ENCODE measurements around the gene COL11A1.

Gene COL11A1

GRCh38 chr1:102857251-102857650 lies 251.1 kb downstream of the COL11A1 start:
- H3K9ac ChIP-seq (ENCODE audit: low read length in 5 of 5) = no peak overlapping the region
- no peak overlapping the region for H3K4me3 ChIP-seq (ENCODE audit: low read depth in 1 of 5, low read length in 5 of 5)
- H3K9me3 ChIP-seq (ENCODE audit: control insufficient read depth in 5 of 5, low read length in 5 of 5) = peaks cover 0 to 11% (median 3%) of the 10 kb centered on the region in 5 donors
- no peaks in the 10 kb centered on the region for H3K27me3 ChIP-seq (ENCODE audit: control insufficient read depth in 5 of 5, insufficient read depth in 4 of 5, low read length in 5 of 5)
- no peak overlapping the region for H3K27ac ChIP-seq (ENCODE audit: low read depth, low read length)
- H3K4me1 ChIP-seq (ENCODE audit: control insufficient read depth in 5 of 5, insufficient read depth in 5 of 5, low read length in 5 of 5) = peaks cover 0 to 8% (median 4%) of the 10 kb centered on the region in 5 donors
- H3K36me3 ChIP-seq (ENCODE audit: control insufficient read depth in 5 of 5, insufficient read depth in 5 of 5, low read length in 5 of 5) = no peaks in the 10 kb centered on the region

- Histone ChIP-seq H3K9me3 (ENCODE audit: control insufficient read depth in 5 of 5, low read length in 5 of 5) (peaks cover 0 to 6% (median 3%) of the 10 kb centered on the region in 5 donors), H3K36me3 (ENCODE audit: control insufficient read depth in 5 of 5, insufficient read depth in 5 of 5, low read length in 5 of 5) (no peaks in the 10 kb centered on the region), H3K4me3 (ENCODE audit: low read depth in 1 of 5, low read length in 5 of 5) (no peak overlapping the region), H3K27ac (ENCODE audit: low read depth, low read length) (no peak overlapping the region), H3K9ac (ENCODE audit: low read length in 5 of 5) (no peak overlapping the region), H3K4me1 (ENCODE audit: control insufficient read depth in 5 of 5, insufficient read depth in 5 of 5, low read length in 5 of 5) (peaks cover 0 to 8% (median 4%) of the 10 kb centered on the region in 5 donors), H3K27me3 (ENCODE audit: control insufficient read depth in 5 of 5, insufficient read depth in 4 of 5, low read length in 5 of 5) (no peaks in the 10 kb centered on the region)
Observed at GRCh38 chr1:102853701-102854187, 254.6 kb downstream of the COL11A1 start.

- no peaks in the 10 kb centered on the region for H3K36me3 ChIP-seq (ENCODE audit: control insufficient read depth in 5 of 5, insufficient read depth in 5 of 5, low read length in 5 of 5)
- peaks cover 0 to 8% (median 4%) of the 10 kb centered on the region in 5 donors for H3K4me1 ChIP-seq (ENCODE audit: control insufficient read depth in 5 of 5, insufficient read depth in 5 of 5, low read length in 5 of 5)
- no peaks in the 10 kb centered on the region for H3K27me3 ChIP-seq (ENCODE audit: control insufficient read depth in 5 of 5, insufficient read depth in 4 of 5, low read length in 5 of 5)
- H3K27ac ChIP-seq (ENCODE audit: low read depth, low read length) = no peak overlapping the region
- H3K9ac ChIP-seq (ENCODE audit: low read length in 5 of 5) = no peak overlapping the region
- peaks cover 0 to 6% (median 3%) of the 10 kb centered on the region in 5 donors for H3K9me3 ChIP-seq (ENCODE audit: control insufficient read depth in 5 of 5, low read length in 5 of 5)
- H3K4me3 ChIP-seq (ENCODE audit: low read depth in 1 of 5, low read length in 5 of 5) = no peak overlapping the region
Observed at GRCh38 chr1:102853136-102853535, 255.2 kb downstream of the COL11A1 start.

GRCh38 chr1:102852613-102853012 lies 255.7 kb downstream of the COL11A1 start:
- no peaks in the 10 kb centered on the region for H3K36me3 ChIP-seq (ENCODE audit: control insufficient read depth in 5 of 5, insufficient read depth in 5 of 5, low read length in 5 of 5)
- no peak overlapping the region for H3K9ac ChIP-seq (ENCODE audit: low read length in 5 of 5)
- no peak overlapping the region for H3K27ac ChIP-seq (ENCODE audit: low read depth, low read length)
- peaks cover 0 to 8% (median 4%) of the 10 kb centered on the region in 5 donors for H3K4me1 ChIP-seq (ENCODE audit: control insufficient read depth in 5 of 5, insufficient read depth in 5 of 5, low read length in 5 of 5)
- H3K27me3 ChIP-seq (ENCODE audit: control insufficient read depth in 5 of 5, insufficient read depth in 4 of 5, low read length in 5 of 5) = no peaks in the 10 kb centered on the region
- peaks cover 0 to 6% (median 3%) of the 10 kb centered on the region in 5 donors for H3K9me3 ChIP-seq (ENCODE audit: control insufficient read depth in 5 of 5, low read length in 5 of 5)
- no peak overlapping the region for H3K4me3 ChIP-seq (ENCODE audit: low read depth in 1 of 5, low read length in 5 of 5)

GRCh38 chr1:102851616-102852015 lies 256.7 kb downstream of the COL11A1 start:
- Histone ChIP-seq H3K27me3 (ENCODE audit: control insufficient read depth in 5 of 5, insufficient read depth in 4 of 5, low read length in 5 of 5) (no peaks in the 10 kb centered on the region), H3K36me3 (ENCODE audit: control insufficient read depth in 5 of 5, insufficient read depth in 5 of 5, low read length in 5 of 5) (no peaks in the 10 kb centered on the region), H3K4me3 (ENCODE audit: low read depth in 1 of 5, low read length in 5 of 5) (no peak overlapping the region), H3K9ac (ENCODE audit: low read length in 5 of 5) (no peak overlapping the region), H3K4me1 (ENCODE audit: control insufficient read depth in 5 of 5, insufficient read depth in 5 of 5, low read length in 5 of 5) (peaks cover 0 to 8% (median 4%) of the 10 kb centered on the region in 5 donors), H3K27ac (ENCODE audit: low read depth, low read length) (no peak overlapping the region), H3K9me3 (ENCODE audit: control insufficient read depth in 5 of 5, low read length in 5 of 5) (peaks cover 0 to 5% (median 3%) of the 10 kb centered on the region in 5 donors)

GRCh38 chr1:102842606-102843005 lies 265.7 kb downstream of the COL11A1 start:
- Histone ChIP-seq H3K9me3 (ENCODE audit: control insufficient read depth in 5 of 5, low read length in 5 of 5) (peaks cover 0 to 7% (median 0%) of the 10 kb centered on the region in 5 donors), H3K4me1 (ENCODE audit: control insufficient read depth in 5 of 5, insufficient read depth in 5 of 5, low read length in 5 of 5) (no peaks in the 10 kb centered on the region), H3K4me3 (ENCODE audit: low read depth in 1 of 5, low read length in 5 of 5) (no peak overlapping the region), H3K27me3 (ENCODE audit: control insufficient read depth in 5 of 5, insufficient read depth in 4 of 5, low read length in 5 of 5) (no peaks in the 10 kb centered on the region), H3K27ac (ENCODE audit: low read depth, low read length) (no peak overlapping the region), H3K9ac (ENCODE audit: low read length in 5 of 5) (no peak overlapping the region), H3K36me3 (ENCODE audit: control insufficient read depth in 5 of 5, insufficient read depth in 5 of 5, low read length in 5 of 5) (no peaks in the 10 kb centered on the region)

- Histone ChIP-seq H3K36me3 (ENCODE audit: control insufficient read depth in 5 of 5, insufficient read depth in 5 of 5, low read length in 5 of 5) (no peaks in the 10 kb centered on the region), H3K27ac (ENCODE audit: low read depth, low read length) (no peak overlapping the region), H3K9me3 (ENCODE audit: control insufficient read depth in 5 of 5, low read length in 5 of 5) (peaks cover 0 to 7% (median 0%) of the 10 kb centered on the region in 5 donors), H3K27me3 (ENCODE audit: control insufficient read depth in 5 of 5, insufficient read depth in 4 of 5, low read length in 5 of 5) (no peaks in the 10 kb centered on the region), H3K4me3 (ENCODE audit: low read depth in 1 of 5, low read length in 5 of 5) (no peak overlapping the region), H3K9ac (ENCODE audit: low read length in 5 of 5) (no peak overlapping the region), H3K4me1 (ENCODE audit: control insufficient read depth in 5 of 5, insufficient read depth in 5 of 5, low read length in 5 of 5) (no peaks in the 10 kb centered on the region)
Observed at GRCh38 chr1:102840741-102841140, 267.6 kb downstream of the COL11A1 start.

- H3K4me3 ChIP-seq (ENCODE audit: low read depth in 1 of 5, low read length in 5 of 5) = no peak overlapping the region
- H3K27me3 ChIP-seq (ENCODE audit: control insufficient read depth in 5 of 5, insufficient read depth in 4 of 5, low read length in 5 of 5) = no peaks in the 10 kb centered on the region
- no peaks in the 10 kb centered on the region for H3K36me3 ChIP-seq (ENCODE audit: control insufficient read depth in 5 of 5, insufficient read depth in 5 of 5, low read length in 5 of 5)
- no peaks in the 10 kb centered on the region for H3K4me1 ChIP-seq (ENCODE audit: control insufficient read depth in 5 of 5, insufficient read depth in 5 of 5, low read length in 5 of 5)
- no peak overlapping the region for H3K27ac ChIP-seq (ENCODE audit: low read depth, low read length)
- no peak overlapping the region for H3K9ac ChIP-seq (ENCODE audit: low read length in 5 of 5)
- H3K9me3 ChIP-seq (ENCODE audit: control insufficient read depth in 5 of 5, low read length in 5 of 5) = peaks cover 0 to 12% (median 3%) of the 10 kb centered on the region in 5 donors
Observed at GRCh38 chr1:102838016-102838415, 270.3 kb downstream of the COL11A1 start.

- no peaks in the 10 kb centered on the region for H3K36me3 ChIP-seq (ENCODE audit: control insufficient read depth in 5 of 5, insufficient read depth in 5 of 5, low read length in 5 of 5)
- no peaks in the 10 kb centered on the region for H3K4me1 ChIP-seq (ENCODE audit: control insufficient read depth in 5 of 5, insufficient read depth in 5 of 5, low read length in 5 of 5)
- H3K4me3 ChIP-seq (ENCODE audit: low read depth in 1 of 5, low read length in 5 of 5) = no peak overlapping the region
- no peak overlapping the region for H3K27ac ChIP-seq (ENCODE audit: low read depth, low read length)
- no peak overlapping the region for H3K9ac ChIP-seq (ENCODE audit: low read length in 5 of 5)
- no peaks in the 10 kb centered on the region for H3K27me3 ChIP-seq (ENCODE audit: control insufficient read depth in 5 of 5, insufficient read depth in 4 of 5, low read length in 5 of 5)
- H3K9me3 ChIP-seq (ENCODE audit: control insufficient read depth in 5 of 5, low read length in 5 of 5) = peaks cover 0 to 7% (median 3%) of the 10 kb centered on the region in 5 donors
Observed at GRCh38 chr1:102837551-102837950, 270.8 kb downstream of the COL11A1 start.

GRCh38 chr1:102836991-102837390 lies 271.3 kb downstream of the COL11A1 start:
- Histone ChIP-seq H3K36me3 (ENCODE audit: control insufficient read depth in 5 of 5, insufficient read depth in 5 of 5, low read length in 5 of 5) (no peaks in the 10 kb centered on the region), H3K4me1 (ENCODE audit: control insufficient read depth in 5 of 5, insufficient read depth in 5 of 5, low read length in 5 of 5) (no peaks in the 10 kb centered on the region), H3K4me3 (ENCODE audit: low read depth in 1 of 5, low read length in 5 of 5) (no peak overlapping the region), H3K27ac (ENCODE audit: low read depth, low read length) (no peak overlapping the region), H3K27me3 (ENCODE audit: control insufficient read depth in 5 of 5, insufficient read depth in 4 of 5, low read length in 5 of 5) (no peaks in the 10 kb centered on the region), H3K9me3 (ENCODE audit: control insufficient read depth in 5 of 5, low read length in 5 of 5) (peaks cover 0 to 5% (median 3%) of the 10 kb centered on the region in 5 donors), H3K9ac (ENCODE audit: low read length in 5 of 5) (no peak overlapping the region)
